Left renal pelvis (tissue), 4 donors: ENCODE results near the gene MAGI1. TPM values are rescaled to one million over a fixed set of nuclear protein-coding genes. Genes with fewer than 3 reads are reported as not detected.
"Not testable (repeated sequence)": the region's sequence is repeated elsewhere in the genome, so short reads cannot be mapped to it uniquely, and the experiment has no call there.

Experiments used
- DNase-seq, 4 donors: peaks; one replicate each; pipeline ENCODE4 v3.0.0-alpha.2; 2013; ENCODE audit warnings: low read depth in 4 of 4, low spot score in 3 of 4
- polyA plus RNA-seq, 4 donors: library from polyadenylated mRNA; unstranded; fragments of 120-200 nt; gene quantifications; one replicate each; pipeline ENCODE4 v1.2.1, GENCODE V29; 2013; ENCODE audit not compliant: insufficient read length in 4 of 4

Gene MAGI1
- 10 to 100 TPM in 3 of 4 donors, 1 to 10 TPM in 1; 9.3 to 33.8 (median 26.9) TPM for polyA plus RNA-seq

DNA sequence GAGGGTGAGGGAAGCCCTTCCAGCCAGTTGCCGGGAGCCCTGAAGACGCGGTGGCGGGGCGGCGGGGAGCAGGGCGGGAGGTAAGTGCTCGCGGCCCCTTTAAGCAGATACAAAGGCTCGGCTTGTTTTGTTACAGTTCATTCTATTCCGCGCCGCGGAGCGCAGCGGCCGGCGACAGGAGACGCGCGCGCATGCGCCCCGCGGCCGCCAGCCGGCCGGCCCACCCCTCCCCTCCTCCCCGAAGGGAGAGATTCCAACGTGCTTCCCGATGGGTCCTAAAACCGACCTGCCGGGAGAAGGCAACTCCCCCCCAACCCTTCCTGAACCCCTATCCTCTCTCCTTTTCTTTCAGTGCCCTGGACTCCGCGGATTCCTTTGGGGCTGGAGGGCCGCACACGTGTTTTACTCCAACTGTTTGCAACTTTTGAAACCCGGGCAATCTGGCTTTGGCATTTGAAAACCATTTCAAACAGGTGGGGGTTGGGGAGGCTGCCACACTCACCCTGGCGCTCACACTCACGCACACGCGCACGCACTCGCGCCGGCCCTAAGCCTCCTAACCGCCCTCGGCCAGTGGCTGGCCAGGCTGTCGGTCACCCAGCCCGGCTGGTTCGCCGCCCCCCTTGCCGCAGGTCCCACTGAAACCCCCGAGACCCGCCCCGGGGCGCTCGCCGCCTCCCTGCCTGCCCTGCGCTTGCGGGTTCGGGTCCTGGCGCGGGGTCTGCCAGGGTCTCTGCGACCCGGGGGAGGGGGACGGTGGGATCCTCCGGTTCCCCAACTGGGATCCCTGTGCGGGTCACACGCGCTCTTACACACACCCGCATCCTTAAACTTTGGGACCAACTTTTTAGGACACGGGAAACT is at the start of gene MAGI1:
Gene MAGI1, minus strand, starts transcription at position 193 of the 864 bp plus-strand sequence. CDS start 610 bp downstream, outside the sequence.
- peak; percentile 86 to 94 (median 90) for DNase-seq

DNA sequence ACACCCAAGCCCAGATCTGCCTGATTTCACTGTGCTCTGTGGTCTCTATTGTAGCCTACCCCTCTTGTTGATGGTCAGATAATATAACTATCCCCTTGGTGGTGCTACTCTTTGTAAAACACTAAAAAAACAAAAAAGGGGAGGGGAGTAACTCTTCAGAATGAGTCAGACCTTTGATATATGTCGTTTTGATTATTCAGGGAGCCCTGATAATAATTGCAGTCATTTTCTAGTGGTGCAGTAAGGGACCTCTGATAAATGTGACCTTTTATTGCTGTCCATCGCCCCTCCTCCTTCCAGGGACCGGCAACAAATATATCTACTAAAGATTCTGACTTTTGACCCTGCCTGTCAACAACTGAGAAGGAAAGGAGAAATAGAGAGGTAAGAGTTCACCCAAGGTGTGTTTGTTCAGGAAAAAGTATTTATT is 45.1 kb upstream of the MAGI1 start:
- no peak for DNase-seq

DNA sequence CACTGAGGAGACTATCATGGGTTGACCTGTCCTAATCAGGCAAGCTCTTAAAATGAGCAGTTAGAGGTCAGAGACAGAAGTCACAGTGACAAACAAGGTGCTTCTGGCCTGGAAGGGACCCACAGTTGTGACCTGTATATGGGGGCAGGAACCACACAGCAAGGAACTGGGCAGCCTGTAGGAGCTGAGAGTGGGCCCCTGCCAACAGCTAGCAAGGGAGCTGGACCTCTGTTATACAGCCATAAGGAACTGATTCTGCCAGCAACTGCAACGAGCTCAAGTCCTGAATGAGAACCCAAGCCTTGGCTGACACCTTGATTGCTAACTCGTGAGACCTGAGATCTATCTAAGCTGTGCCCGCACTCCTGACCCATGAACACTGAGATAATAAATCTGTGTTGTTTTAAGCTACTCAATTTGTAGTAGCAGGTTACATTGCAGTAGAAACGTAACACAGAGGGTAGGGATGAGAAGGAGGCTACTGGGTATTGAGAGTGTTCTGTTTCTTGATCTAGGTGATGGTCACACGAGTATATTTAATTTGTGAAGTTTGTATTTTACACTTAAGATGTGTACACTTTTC is 44.5 kb upstream of the MAGI1 start:
- DNase-seq: peak in 1 of 4 donors; percentile 40

DNA sequence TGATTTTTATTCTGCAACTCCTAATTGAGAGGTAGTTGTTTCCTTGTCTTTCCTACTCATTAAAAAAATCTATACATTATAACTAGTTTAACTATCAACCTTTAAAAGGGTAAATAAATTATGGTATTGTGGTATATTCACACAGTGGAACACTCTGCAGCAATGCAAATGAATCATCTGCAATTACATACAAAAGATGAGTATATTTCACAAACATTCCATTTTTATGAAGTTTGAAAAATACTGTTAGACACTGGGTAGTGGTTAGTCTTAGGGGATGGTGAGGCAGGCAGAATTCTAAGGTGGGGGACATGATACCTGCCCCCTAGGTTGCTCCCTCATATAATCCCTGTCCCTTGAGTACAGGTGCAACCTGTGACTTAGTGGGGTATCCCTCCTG is 44.0 kb upstream of the MAGI1 start:
- DNase-seq: no peak

DNA sequence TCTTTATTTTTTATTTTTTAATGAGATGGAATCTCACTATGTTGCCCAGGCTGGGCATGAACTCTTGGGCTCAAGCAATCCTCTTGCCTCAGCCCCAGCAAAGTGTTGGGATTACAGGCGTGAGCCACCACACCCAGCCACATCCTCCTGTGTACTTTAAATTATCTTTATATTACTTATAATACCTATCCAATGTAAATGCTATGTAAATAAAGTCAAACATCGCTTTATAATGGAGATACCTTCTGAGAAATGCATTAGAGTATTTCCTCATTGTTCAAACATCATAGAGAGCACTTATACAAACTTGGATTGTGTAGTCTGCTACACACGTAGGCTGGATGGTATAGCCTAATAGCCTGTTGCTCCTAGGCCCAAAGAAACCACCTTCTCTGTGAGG is 41.4 kb upstream of the MAGI1 start:
- no peak for DNase-seq

DNA sequence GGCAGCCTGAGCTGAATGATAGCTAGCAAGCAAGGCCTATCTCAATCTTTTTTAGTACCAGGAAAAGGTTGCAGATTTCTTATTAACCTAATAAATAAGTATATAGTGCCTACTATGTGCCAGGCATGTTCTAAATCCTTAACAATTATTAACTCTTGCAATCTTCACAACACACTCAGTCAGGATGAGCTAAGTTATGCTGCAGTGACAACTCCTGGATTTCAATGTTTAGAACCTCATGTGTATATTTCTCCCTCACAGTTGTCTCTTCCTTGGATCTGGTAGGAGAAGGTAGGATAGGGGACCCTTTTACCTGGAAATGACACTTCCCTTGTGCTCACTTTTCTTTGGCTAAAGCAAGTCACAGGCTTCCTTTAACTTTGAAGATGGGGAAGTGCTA is 39.3 kb upstream of the MAGI1 start:
- DNase-seq: no peak

DNA sequence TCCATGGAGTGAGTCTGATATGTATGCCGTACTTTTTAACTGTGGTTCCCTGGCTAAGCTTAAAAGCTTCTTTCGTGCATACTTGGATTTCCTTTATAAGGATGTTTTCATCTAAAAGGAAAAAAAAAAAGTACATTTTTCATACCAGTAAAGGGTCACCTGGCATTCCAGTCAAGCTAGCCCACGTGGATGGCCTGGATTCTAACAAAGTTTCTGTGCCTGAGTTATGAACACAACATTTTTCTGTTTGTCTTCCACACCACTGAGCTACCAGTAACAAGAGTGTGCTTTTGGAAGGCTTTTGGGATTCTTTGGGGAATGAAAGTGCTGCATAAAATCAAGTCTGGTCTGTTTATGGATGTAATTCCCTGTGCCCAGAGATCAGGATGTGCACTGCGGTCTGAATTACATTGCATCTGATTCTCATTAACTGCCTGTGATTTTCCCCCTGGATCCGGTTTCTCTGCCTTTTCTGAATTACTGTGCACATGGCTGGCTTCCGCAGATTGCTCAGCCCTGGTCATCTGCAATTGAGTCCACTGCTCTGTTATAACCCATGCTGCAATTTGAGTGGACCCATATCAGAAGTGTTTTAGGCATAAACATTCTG is 38.2 kb upstream of the MAGI1 start:
- DNase-seq: peak in 1 of 4 donors; percentile 32

DNA sequence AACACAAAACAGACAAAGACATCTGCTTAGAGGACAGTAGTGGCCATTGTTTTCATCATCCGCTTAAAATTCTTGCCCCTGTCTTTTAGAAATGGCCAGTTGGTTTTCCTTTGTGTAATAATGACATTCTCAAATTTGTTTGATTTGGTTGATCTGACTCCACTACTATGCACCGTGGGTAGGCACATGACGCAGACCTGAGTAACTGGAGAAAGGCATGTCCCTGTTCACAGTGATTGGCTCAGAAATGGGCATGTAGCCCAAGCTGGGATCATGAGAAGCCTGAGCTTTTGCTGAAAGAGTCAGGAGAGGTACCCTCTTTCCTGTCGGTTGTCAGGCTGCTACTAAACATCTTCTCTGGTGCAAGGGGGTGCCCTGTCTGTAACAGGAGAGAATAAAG is 36.6 kb upstream of the MAGI1 start:
- no peak for DNase-seq

DNA sequence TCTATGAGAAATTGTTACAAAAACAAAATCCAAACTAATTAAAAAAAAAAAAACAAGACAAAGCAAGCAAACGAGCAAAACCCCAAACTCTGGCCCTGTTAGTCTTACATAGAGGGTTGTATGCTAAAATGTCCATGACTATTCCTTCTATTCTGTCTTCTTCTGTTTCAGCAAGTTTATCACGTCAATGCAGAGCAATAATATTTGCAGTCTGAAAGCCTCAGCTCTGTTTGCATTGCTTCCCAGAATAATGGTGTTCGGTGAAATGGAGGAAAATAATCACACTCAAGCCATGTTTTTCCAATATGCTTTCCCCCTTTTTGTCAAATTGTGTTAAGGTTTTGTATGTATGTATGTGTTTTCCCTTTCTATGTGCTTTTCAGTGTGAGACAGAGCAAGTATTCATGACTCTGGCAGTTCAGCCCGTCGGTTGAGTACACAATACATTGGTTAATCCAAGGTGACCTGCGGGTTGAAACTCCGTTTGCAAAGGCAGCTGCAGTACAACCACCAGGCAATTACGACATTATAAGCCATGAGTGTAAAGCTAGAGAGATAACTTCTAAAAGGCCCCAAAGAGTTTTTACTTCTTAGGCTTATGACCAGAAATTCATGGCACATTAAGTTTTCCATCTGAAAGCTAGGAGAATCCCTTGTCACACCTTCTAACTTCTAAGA is 34.9 kb upstream of the MAGI1 start:
- DNase-seq: no peak

DNA sequence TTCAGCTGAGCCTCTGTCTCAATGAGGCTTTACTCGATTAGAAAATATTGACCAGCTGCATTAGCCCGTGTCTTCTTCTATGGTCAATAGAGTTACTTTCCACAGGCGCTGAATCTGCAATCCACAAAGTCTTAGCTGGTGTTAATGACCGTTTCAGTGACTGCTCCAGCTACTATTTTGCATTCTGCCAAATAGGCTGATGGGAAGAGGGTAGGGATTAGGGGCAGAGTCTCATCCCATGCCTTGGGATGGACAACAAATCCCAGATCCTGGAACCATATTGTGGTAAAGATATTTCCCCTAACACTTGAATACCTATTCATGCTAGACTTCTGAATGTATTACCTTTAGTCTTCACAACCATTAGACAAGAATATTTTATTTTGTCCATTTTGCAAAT is 29.5 kb upstream of the MAGI1 start:
- DNase-seq: no peak

DNA sequence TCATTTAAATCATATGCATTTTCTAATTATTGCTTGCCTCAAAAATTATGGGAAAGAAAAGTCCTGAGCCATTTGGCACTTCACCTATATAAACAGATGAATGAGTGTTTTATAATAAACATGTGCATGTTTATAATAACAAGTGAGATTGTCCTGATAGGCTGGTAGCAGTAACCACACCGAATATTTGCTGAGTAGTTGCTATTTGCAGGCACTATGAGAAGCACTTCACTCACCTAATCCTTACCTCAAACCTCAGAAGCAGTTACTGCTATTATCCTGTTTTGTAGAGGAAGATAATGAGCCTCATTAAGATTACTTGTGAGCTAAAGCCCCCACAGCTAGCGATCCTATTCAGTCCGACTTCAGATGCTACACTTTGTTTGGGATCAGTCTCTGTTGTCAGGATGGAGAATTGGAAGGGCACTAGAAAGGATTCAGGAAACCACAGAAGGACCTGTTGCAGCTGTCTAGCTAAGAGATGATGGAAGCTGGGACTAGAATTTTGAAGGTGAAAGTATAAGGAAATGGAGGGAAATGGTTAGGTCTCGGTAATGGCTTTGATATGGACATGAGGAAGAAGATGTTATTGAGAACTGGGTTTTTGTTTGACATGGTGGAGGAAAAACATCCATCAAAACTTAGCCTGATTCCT is 28.4 kb upstream of the MAGI1 start:
- DNase-seq: no peak

DNA sequence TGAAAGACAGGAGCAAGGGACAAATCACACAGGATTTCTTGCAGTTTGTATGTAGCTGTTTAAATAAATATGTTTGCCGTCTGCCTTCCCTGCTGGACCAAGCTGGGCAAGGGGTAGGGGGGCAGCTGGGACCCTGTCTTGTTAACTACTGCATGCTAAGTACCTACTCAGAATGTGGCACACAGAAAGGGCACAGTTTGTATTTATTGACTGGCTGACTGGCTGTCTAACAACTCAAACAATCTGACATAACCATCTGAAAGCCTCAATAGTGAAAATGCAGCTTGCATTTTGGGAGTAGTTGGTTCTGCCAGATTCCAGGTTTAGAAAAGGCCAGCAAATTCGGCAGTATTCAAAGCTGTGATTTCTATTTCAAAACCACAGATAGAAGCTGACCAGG is 16.6 kb upstream of the MAGI1 start:
- DNase-seq: no peak

DNA sequence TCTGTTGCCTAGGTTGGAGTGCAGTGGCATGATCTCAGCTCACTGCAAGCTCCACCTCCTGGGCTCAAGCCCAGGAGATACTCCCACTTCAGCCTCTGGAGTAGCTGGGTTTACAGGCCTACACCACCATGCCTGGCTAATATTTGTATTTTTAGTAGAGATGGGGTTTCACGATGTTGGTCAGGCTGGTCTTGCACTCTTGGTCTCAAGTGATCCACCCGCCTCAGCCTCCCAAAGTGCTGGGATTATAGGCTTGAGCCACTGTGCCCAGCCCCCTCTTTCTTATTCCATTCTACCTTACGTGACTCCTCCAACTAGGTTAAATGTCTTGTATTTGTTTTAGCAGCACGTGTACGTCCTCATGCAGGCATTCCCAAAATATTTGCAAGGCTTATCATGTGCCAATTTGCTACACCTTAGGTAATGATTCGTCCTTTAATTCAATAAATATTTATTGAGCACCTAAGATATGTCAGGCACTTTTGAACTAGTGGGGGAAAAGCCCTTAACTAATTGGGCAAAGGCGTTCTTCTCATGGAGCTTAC is 14.9 kb upstream of the MAGI1 start:
- no peak for DNase-seq

DNA sequence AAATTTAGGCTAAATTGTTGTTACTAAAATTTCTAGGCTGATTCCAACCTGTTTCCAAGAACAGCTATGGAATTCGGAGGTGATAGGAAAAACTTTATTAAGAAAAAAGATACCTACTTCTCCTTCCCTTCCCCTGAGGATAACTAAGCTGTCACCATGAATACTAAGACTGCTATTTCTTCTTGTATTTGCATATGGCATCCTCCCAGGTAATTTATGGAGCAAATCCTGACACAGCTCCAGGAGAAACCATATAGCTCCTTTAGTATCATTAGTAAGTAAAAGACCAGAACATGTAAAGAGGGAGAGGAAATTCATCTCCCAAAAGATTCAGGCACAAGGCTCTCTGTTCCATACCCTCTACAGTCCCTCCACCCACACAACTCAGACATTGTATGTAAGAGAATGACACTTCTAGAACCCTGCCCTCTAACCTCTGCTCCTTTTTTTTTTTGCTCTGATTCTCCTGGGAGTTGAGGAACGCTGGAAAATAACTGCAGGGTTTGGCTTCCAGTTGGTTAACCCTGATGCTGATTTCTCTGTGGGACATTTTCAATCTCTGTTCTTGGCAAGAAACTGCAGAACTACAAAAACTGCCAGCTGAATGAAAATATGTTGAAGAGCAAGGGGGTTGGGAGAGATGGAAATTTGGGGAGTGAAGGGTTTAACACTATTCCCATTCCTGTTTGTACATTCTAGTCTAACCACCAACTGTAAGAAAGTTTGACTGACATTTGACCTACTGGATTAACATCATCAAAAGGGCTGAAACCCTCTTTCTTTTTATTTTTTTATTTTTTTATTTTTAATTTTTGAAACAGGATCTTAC is 14.2 kb upstream of the MAGI1 start:
- no peak for DNase-seq

DNA sequence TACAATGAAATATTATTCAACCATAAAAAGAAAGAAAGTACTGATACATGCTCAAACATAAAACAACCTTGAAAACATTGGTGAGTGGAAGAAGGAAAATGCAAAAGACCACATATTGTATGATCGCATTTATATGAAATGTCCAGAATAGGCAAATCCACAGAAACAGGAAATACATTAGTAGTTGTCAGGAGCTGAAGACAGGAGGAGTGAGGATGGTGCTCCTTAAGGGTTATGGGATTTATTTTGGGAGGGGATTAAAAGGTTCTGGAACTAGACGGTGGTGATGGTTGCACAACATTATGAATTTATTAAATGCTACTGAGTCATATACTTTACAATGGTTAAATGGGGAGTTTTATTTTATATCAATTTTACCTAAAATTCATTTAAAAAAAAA is 12.1 kb upstream of the MAGI1 start:
- DNase-seq: no peak

DNA sequence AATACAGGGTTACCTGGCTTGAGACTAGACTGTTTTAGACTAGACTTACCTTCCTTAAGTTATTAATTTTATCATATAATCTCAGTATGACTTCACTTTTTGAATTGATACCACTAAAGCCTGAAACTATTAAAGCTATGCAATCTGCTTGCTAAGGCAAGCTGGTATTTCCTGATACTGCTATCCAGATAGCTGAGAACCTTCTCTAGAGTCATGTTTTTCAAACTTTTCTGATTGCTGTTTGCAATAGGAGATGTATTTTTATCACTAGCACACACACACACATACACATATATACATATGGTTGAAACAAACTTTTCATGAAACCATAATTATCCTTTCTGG is 9.3 kb upstream of the MAGI1 start:
- DNase-seq: no peak

DNA sequence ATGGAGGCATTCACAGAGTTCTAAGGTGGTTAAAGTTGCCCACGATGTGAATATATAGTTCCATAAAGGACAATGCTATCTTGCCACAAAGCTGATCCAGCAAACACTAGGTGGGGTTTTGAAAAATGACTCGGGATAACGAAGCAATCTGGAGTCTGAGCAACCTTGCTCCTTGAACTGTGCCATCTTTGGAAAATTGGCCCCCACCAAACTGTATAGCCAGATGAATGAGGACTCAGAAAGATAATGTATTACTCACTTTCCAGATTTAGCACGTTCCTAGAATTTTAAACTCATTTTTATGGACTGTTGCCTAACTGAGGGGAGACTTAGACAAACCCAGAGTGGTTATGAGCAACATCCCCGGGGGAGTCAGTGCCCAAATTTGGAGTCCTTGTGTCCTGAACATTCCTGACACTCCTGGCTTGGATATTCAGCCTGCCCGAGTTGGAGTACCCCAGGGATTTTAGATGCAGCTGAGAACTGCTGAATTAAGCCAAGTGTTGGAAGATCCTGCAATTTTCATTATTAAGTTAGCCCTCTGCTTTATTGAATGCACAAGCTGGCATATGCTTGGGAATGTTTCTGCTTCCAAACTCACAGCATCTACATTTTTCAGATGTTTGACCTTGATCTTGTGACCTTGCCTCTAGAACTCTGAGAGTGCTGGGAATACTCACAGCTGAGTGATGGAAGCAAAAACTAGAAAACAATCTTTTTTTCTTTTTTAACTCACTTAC is 8.8 kb upstream of the MAGI1 start:
- no peak for DNase-seq

DNA sequence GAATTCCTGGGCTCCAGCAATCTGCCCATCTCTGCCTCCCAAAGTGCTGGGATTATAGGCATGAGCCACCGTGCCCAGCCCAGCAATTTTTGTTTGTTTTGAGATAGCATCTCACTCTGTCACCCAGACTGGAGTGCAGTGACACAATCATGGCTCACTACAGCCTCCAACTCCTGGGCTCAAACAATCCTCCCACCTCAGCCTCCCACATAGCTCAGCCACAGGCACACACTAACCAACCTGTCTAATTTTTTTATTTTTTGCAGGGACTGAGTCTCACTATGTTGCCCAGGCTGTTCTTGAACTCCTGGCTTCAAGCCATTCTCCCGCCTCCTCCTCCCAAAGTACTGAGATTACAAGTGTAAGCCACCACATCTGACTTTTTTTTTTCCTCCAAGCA is 7.6 kb upstream of the MAGI1 start:
- DNase-seq: not testable (repeated sequence)

DNA sequence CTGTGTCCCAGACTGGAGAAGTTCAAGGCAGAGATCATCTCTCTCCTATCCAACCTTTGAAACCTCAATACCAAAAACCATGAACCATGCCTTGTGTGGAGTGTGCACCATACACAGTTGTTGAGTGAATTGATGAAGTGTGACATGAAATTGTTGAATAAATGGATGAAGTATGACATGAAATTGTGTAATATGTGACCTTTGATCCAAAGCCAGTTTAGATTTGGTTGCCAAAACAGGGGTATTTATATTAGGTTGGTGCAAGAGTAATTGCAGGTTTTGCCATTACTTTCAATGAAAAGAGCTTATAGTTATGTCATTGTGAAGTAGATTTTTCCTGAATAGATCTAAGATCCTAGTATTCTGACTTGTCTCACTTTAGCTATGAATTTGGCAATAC is 3.1 kb upstream of the MAGI1 start:
- DNase-seq: no peak
